K562 (cell line): ENCODE data around the gene WDR1. TPM values are rescaled to one million over a fixed set of nuclear protein-coding genes. Genes with fewer than 3 reads are reported as not detected.

ENCODE experiments used
- ATAC-seq: fragments of 200-7000 bp; cut with Tn5 transposase; 3 replicates; pipeline ENCODE4 v1.9.1; 2020; ENCODE audit warnings: moderate library complexity
- BruUV-seq: library from RNA; stranded (reverse); fragments of 400-500 nt; replicated peaks from 2 replicates; lab custom pipeline; 2021; lab: Mats Ljungman, UMichigan
- CTCF ChIA-PET: fragments of 300-600 bp; formaldehyde crosslinking; extraction: SDS; loops from one replicate; lab custom pipeline; 2021; ENCODE audit warnings: low intra/inter-chr PET ratio; lab: Yijun Ruan, JAX
- POLR2A ChIA-PET: fragments of 300-600, 350-650 bp; sonication (Branson Sonifier 250); formaldehyde crosslinking; extraction: SDS; loops from one replicate; lab custom pipeline; 2021; ENCODE audit warnings: antibody characterized with exemption, inconsistent platforms; lab: Yijun Ruan, JAX
- DNase-seq, 4 experiments: peaks; one replicate each; pipeline versions ENCODE4 v3.0.0 to v3.0.0-alpha.2; 2011 to 2018; ENCODE audit warnings: low spot score in 3 of 4, mixed read lengths in 3 of 4; ENCODE audit errors: extremely low read depth in 1 of 4
- FAIRE-seq: peaks from 2 replicates; lab custom pipeline; 2011; peaks lifted over from hg19 to GRCh38; lab: Jason Lieb, UNC
- H2AFZ ChIP-seq: 2 replicates; pipeline ENCODE4 v1.6.0; 2011; ENCODE audit warnings: low read depth, low read length, control low read depth, inconsistent platforms
- H3K27ac ChIP-seq: fragments of 200-600 bp; 3 replicates; pipeline ENCODE4 v1.8.0; 2011; ENCODE audit warnings: low read depth, mild to moderate bottlenecking, control low read depth, inconsistent platforms, low read length, moderate library complexity, mixed read lengths; ENCODE audit errors: extremely low read depth
- H3K27me3 ChIP-seq, 2 experiments: fragments of 300-600 bp in 1 of 2; 2 replicates in 1 of 2; 3 replicates in 1 of 2; pipeline versions ENCODE4 v1.6.0 to v1.8.0; 2011; ENCODE audit warnings: inconsistent platforms in 2 of 2, low read length in 2 of 2, mild to moderate bottlenecking in 1 of 2, mixed read lengths in 1 of 2, moderate library complexity in 1 of 2; ENCODE audit not compliant: control insufficient read depth in 2 of 2, insufficient read depth in 2 of 2
- H3K36me3 ChIP-seq: fragments of 300-600 bp; 3 replicates; pipeline ENCODE4 v1.8.0; 2011; ENCODE audit warnings: mild to moderate bottlenecking, low read length, inconsistent platforms; ENCODE audit not compliant: control insufficient read depth, insufficient read depth
- H3K4me1 ChIP-seq, 2 experiments: fragments of 200-600 bp in 1 of 2; replicated peaks in 1 of 2; 2 replicates in 1 of 2; 3 replicates in 1 of 2; pipeline versions ENCODE4 v1.5.1 to v1.8.0; 2011; ENCODE audit warnings: inconsistent platforms in 2 of 2, low read length in 2 of 2, mild to moderate bottlenecking in 1 of 2, mixed read lengths in 1 of 2, moderate library complexity in 1 of 2; ENCODE audit not compliant: control insufficient read depth in 2 of 2, insufficient read depth in 2 of 2
- H3K4me2 ChIP-seq: 2 replicates; pipeline ENCODE4 v1.6.1; 2011; ENCODE audit warnings: low read length, control low read depth, inconsistent platforms, mixed read lengths; ENCODE audit not compliant: insufficient read depth
- H3K4me3 ChIP-seq: fragments of 200-600 bp; sonication (generic), shearing (Covaris generic); 2 replicates; pipeline ENCODE4 v1.5.1; 2016; ENCODE audit warnings: control low read depth, inconsistent platforms
- H3K79me2 ChIP-seq: fragments of 200-600 bp; 3 replicates; pipeline ENCODE4 v1.8.0; 2011; ENCODE audit warnings: low read length, inconsistent platforms; ENCODE audit not compliant: control insufficient read depth, insufficient read depth
- H3K9ac ChIP-seq, 2 experiments: 2 replicates each; pipeline versions ENCODE4 v1.6.0 to v1.6.1; 2011; ENCODE audit warnings: low read depth in 2 of 2, low read length in 2 of 2, control low read depth in 1 of 2, inconsistent platforms in 1 of 2, mild to moderate bottlenecking in 1 of 2, mixed read lengths in 1 of 2; ENCODE audit not compliant: insufficient read depth in 1 of 2
- H3K9me1 ChIP-seq: one replicate; pipeline ENCODE4 v1.6.0; 2011; ENCODE audit warnings: inconsistent platforms, mild to moderate bottlenecking, low read length, moderate library complexity; ENCODE audit not compliant: control insufficient read depth, insufficient read depth
- H3K9me3 ChIP-seq: replicated peaks from 2 replicates; pipeline ENCODE4 v1.5.1; 2011; ENCODE audit warnings: low read depth, low read length, inconsistent platforms; ENCODE audit not compliant: control insufficient read depth, insufficient read depth
- H4K20me1 ChIP-seq: replicated peaks from 2 replicates; pipeline ENCODE4 v1.6.1; 2011; ENCODE audit warnings: low read length, inconsistent platforms, mixed read lengths; ENCODE audit not compliant: control insufficient read depth, insufficient read depth
- EGR1 ChIP-seq: fragments of 450-650 bp; conservative IDR thresholded peaks from 2 replicates; pipeline ENCODE4 v1.6.1; 2017; ENCODE audit warnings: mild to moderate bottlenecking
- FOXP1 ChIP-seq: sonication (generic); formaldehyde crosslinking; IDR thresholded peaks from 2 replicates; pipeline ENCODE4 v1.8.0; 2022; ENCODE audit warnings: mild to moderate bottlenecking, missing genetic modification reagents
- ILK ChIP-seq: fragments of 450-650 bp; IDR thresholded peaks from 2 replicates; pipeline ENCODE4 v1.6.1; 2016; ENCODE audit warnings: missing genetic modification characterization, low read depth, mild to moderate bottlenecking, missing compliant biosample characterization, moderate library complexity, borderline replicate concordance
- PCBP2 ChIP-seq: fragments of 200-400 bp; formaldehyde crosslinking; IDR thresholded peaks from 2 replicates; pipeline ENCODE4 v1.6.1; 2018; ENCODE audit warnings: low read length, low read depth, mild to moderate bottlenecking, moderate library complexity; ENCODE audit not compliant: poor library complexity, severe bottlenecking
- PURB ChIP-seq: sonication (generic); formaldehyde crosslinking; IDR thresholded peaks from 2 replicates; pipeline ENCODE4 v1.9.0; 2021; ENCODE audit warnings: low read depth, mild to moderate bottlenecking, missing genetic modification reagents
- SRSF7 ChIP-seq: fragments of 200-400 bp; formaldehyde crosslinking; optimal IDR thresholded peaks from 2 replicates; pipeline ENCODE3; 2017; ENCODE audit warnings: mild to moderate bottlenecking, low read depth, low read length
- ZNF224 ChIP-seq: sonication (generic); formaldehyde crosslinking; IDR thresholded peaks from 2 replicates; pipeline ENCODE4 v1.8.0; 2022; ENCODE audit warnings: mild to moderate bottlenecking, missing genetic modification reagents
- ZNF274 ChIP-seq: IDR thresholded peaks from 2 replicates; pipeline ENCODE4 v1.6.1; 2011; ENCODE audit warnings: low read depth, mild to moderate bottlenecking, low read length, moderate library complexity, borderline replicate concordance
- ZNF75A ChIP-seq: fragments of 450-650 bp; formaldehyde crosslinking; IDR thresholded peaks from 2 replicates; pipeline ENCODE4 v1.4.0; 2020; ENCODE audit warnings: mild to moderate bottlenecking
- WGBS: fragments of 100-300 bp; shearing (Covaris generic); methylation state at CpG from one replicate; pipeline ENCODE4 v1.1.6; 2016; ENCODE audit warnings: low coverage, mixed read lengths; ENCODE audit not compliant: insufficient coverage; ENCODE audit errors: missing lambda C conversion rate; 5-methylcytosine and 5-hydroxymethylcytosine counted together
- in situ Hi-C: fragments of 300-500 bp; cut with MboI; formaldehyde crosslinking; loops from 4 replicates; pipeline ENCODE4 v1.15.0; 2018; ENCODE audit warnings: inconsistent platforms, mixed read lengths
- intact Hi-C: fragments of 100-400 bp; cut with micrococcal nuclease; formaldehyde crosslinking; loops from 2 replicates; pipeline ENCODE4 v1.14.2; 2022
- polyA plus RNA-seq, 8 experiments: library from polyadenylated mRNA; depleted of rRNA in 4 of 8; stranded (reverse) in 5 of 8; unstranded in 3 of 8; fragments of >200 nt; fragmentation: Nextera tagmentation in 2 of 8; fragmentation: Illumina TruSeq in 1 of 8; extraction: Ambion mirVana in 2 of 8; extraction: Trizol in 1 of 8; gene quantifications; 2 replicates each; pipeline versions ENCODE4 v1.2.1 to v1.2.3, GENCODE V29; 2011 to 2014; ENCODE audit warnings: inconsistent platforms in 1 of 8, missing spikeins in 1 of 8
- total RNA-seq, 7 experiments: library from RNA; depleted of rRNA in 6 of 7; stranded (reverse); fragments of >200 nt in 6 of 7; fragmentation: Illumina TruSeq in 2 of 7; extraction: Trizol in 2 of 7; gene quantifications; 2 replicates each; pipeline versions ENCODE4 v1.2.1 to v1.2.3, GENCODE V29; 2011 to 2021; ENCODE audit warnings: low replicate concordance in 1 of 7

Gene WDR1
- total and polyA plus RNA-seq, 9 of the 15 experiments (the other 6 are each of a cell fraction or from before 2014, with no cell fraction given) = 16.1 to 213 (median 125) TPM

DNA sequence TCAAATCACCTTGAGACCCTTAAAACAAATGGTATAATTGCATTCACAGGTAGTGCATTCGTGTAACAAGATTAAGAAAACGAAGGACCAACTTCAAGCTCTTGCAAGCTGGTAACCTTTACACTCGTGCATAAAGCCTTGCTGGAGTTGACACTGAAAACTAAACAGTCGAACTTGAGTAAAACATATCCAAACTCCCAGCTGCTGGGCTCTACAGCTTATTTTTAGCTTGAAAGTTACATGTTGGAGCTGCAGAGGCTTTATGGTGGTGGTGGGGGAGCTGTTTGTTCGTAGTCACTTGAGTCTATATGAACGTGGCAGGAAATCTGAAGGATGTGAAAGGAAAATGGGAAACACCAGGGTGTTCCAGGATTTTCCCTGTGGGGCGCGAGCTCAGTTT lies 2.7 kb upstream of the WDR1 start:
- no TSS peak for BruUV-seq
- Histone ChIP-seq H3K4me3 (no peak overlapping the region), H2AFZ (no peak overlapping the region), H3K79me2 (peaks cover 31% of the 10 kb centered on the region), H3K9ac (no peak overlapping the region), H3K27ac (no peak overlapping the region; the same call in 2 of the 3 replicates), H3K9me1 (no peaks in the 10 kb centered on the region), H3K36me3 (peaks cover 16% of the 10 kb centered on the region), H3K27me3 (no peaks in the 10 kb centered on the region), H3K9me3 (no peaks in the 10 kb centered on the region), H3K4me2 (peak overlapping the region; percentile 86; the same call in 1 of the 2 replicates), H4K20me1 (peaks cover 15% of the 10 kb centered on the region), H3K4me1 (peaks cover 26 to 42% of the 10 kb centered on the region in 2 experiments)
- CTCF ChIA-PET = no interaction called here
- TF ChIP-seq ZNF224 (no peak), PCBP2 (no peak), FOXP1 (CRISPR knock-in tag) (no peak), SRSF7 (no peak), ILK (tag) (no peak), EGR1 (no peak), ZNF274 (no peak), ZNF75A (CRISPR knock-in tag) (no peak), PURB (CRISPR knock-in tag) (no peak)
- in situ Hi-C loops (no loop called here), intact Hi-C loops (no loop called here)
- ATAC-seq (no peak), FAIRE-seq (no peak), DNase-seq (no peak)
- WGBS = 63% methylated on average over 8 of the region's 8 CpGs
- POLR2A ChIA-PET = interaction anchor here (0.6 to 7.3 kb wide), 22 partner anchors 12 to 416 kb away, joined by 3 to 216 read pairs (median 6); partner anchors contain the start of gene ZNF518B
